GM20431 (cell line): ENCODE results near the gene DACT1.
"Not testable (repeated sequence)": the region's sequence is repeated elsewhere in the genome, so short reads cannot be mapped to it uniquely, and the experiment has no call there.

ENCODE experiments used
- in situ Hi-C: fragments of 300-500 bp; cut with MseI, MboI; formaldehyde crosslinking; loops from one replicate; pipeline ENCODE4 v1.15.0; 2020; ENCODE audit warnings: low sequenced_read_pairs; ENCODE audit not compliant: unreplicated experiment

The DACT1 gene, protein sequence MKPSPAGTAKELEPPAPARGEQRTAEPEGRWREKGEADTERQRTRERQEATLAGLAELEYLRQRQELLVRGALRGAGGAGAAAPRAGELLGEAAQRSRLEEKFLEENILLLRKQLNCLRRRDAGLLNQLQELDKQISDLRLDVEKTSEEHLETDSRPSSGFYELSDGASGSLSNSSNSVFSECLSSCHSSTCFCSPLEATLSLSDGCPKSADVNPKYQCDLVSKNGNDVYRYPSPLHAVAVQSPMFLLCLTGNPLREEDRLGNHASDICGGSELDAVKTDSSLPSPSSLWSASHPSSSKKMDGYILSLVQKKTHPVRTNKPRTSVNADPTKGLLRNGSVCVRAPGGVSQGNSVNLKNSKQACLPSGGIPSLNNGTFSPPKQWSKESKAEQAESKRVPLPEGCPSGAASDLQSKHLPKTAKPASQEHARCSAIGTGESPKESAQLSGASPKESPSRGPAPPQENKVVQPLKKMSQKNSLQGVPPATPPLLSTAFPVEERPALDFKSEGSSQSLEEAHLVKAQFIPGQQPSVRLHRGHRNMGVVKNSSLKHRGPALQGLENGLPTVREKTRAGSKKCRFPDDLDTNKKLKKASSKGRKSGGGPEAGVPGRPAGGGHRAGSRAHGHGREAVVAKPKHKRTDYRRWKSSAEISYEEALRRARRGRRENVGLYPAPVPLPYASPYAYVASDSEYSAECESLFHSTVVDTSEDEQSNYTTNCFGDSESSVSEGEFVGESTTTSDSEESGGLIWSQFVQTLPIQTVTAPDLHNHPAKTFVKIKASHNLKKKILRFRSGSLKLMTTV

DNA sequence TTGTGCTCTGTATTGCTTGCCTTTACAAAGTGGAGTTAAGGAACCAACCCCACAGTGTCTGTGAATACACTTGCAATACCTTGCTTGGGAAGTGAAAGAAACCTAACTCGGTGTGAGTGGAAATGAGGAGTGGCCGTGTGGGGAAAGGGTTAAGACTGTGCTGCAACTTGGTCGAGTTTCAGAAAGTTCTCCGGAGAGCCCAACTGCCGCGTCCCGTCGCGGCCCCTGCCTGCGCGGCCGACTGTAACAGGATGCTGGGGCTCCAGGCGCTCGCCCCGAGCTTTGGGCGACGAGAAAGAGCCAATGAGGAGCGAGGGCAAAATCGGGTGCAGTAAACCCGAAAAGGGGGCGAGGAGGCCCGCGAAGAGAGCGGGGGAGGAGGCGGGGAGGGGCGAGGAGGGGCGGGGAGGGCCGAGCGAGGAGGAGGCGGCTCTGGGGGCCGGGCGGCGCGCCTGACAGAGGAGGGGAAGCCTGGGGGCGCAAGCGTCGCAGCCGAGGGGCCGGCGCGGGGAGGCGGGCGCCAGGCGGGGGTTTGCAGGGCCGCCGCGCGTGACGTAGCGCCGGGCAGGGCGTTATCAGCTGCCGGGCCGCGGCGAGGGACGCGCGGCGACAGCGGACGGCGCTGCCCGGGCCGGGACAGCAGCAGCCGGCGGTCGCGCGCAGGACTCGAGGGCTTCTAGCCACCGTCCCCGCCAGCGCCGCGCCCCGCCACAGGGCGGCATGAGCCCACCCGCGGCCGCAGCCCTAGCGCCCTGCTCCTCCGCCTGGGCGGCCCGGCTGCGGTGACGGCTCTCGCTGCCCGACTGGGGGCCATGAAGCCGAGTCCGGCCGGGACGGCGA, at the start of gene DACT1:
Gene DACT1, plus strand, starts transcription at position 572 of the 840 bp plus-strand sequence. Its CDS starts 241 bp downstream, at position 813.
- in situ Hi-C loops = loop anchor here (10.0 to 25.0 kb wide), 2 partner anchors 133 to 375 kb away; no protein-coding TSS in a partner anchor

DNA sequence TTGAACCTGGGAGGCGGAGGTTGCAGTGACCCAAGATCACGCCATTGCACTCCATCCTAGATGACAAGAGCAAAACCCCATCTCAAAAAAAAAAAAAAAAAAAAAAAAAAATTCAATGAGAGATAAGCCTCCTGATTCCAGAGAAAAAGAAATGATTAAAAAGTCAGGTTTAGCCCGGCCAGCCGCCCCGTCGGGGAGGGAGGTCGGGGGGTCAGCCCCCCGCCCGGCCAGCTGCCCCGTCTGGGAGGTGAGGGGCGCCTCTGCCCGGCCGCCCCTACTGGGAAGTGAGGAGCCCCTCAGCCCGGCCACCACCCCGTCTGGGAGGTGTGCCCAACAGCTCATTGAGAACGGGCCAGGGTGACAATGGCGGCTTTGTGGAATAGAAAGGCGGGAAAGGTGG, 49.4 kb upstream of the DACT1 start:
- in situ Hi-C loops = not testable (repeated sequence)

DNA sequence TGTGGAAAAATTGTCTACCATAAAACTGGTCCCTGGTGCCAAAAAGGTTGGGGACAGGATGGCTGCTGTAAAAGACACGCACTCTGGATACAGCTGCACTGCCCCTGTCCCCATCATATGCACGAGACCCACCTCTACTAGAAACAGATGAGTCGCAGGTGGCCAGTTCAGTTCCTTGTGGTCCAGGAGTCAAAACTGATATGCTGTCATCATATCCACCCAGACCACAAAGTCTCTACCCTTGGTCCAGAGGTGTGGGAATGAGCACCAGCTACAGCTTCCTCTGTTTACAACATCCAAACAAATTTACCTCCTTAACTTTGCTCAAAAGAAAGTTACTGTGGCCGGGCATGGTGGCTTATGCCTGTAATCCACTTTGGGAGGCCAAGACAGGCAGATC, 43.8 kb upstream of the DACT1 start:
- in situ Hi-C loops = no loop called here

DNA sequence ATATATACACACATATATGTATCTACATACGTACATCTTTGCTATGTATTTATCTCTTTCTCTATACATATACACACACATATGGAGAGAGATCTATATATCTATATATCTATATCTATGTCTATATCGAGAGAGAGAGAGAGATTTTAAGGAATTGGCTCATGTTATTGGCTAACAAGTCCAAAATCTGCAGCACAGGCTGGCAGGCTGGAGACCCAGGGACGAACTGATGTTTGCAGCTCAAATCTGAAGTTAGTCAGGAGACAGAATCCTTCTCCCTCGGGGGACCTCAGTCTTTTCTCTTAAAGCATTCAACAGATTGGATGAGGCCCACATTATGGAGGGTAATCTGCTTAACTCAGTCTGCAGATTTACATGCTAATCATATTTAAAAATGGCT, 40.7 kb upstream of the DACT1 start:
- in situ Hi-C loops = no loop called here

DNA sequence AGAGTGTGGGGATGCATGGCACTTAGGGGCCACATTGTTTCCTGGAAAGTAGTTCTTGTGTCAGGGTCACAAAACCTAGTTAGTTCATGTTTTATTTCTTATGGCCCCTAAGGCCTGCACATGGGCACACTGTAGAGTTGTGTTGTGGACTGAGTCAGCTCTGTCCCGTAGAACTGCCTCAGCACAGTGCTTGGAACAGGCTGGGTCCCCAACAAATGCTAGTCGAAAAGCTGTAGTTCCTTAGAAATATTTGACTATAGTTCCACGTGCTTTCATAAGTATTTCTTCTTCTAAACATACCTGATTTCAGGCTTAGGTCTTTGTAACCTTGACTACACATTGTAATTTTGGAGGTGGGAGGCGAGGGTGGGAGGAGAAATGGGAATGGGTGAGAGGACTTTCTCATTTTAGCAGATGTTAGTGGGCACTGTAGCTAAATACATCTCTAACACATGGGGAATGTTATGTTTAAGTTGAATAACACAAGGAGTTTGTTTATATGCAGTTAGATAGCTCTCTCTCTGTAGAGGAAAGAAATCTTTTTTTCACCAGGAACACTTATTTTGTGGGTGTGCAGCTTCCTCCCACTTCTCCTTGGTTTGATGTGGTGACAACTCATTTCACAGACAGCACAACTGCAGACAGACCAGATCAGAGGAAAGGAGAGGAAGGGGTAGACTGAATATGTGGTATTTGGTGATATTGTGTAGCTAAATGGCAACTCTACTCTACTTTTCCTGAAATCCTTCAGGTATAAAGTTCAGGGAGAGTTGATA, 39.5 kb upstream of the DACT1 start:
- in situ Hi-C loops = no loop called here

DNA sequence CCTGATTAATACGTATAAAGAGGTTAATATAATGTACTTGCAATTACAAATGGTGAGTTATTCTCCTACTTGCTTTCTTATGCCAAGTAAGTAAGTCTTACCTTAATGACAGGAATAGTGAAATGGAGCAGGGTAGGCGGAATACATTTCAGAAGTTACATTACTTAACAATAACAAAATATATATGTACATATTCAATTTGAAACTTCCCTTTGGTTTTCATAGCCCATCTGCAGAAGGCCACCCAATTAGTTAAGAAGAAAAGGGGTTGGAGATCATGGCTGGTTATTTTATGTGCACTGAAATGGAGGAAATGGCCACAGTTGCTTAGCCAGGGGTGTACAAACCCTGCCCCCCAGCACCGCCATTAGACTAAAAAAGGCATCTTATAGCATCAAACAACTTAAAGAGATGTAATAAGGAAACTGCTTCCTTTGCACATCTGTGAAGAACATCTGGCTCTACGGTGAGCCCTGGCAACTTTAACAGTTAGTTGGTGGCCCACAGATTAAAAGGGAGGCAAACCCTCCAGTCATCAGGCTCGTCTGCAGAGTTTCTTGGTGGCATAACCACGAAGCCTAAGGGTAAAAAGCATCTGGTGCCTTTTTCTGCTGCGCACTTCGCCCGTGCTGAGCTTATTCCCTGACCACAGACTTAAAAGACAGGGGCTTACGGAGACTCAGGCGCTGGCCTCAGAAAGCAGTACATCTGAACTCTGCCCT, 38.8 kb upstream of the DACT1 start:
- in situ Hi-C loops = no loop called here

DNA sequence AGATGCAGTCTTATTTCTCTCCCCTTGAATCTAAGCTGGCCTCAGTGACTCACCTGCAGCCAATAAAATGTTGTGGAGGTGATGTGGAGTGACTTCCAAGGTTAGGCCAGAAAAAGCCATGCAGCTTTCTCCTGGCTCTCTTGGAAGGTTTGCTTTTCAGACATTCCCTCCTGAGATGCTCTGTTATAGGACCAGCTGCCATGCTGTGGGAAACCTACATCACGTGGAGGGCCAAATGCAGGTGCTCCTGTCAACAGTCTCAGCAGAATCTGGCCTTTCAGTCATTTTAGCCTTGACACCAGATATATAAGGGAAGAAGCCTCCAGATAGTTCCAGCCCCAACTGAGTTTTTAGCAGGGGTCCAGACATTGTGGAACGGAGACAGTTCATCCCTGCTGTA, 38.1 kb upstream of the DACT1 start:
- in situ Hi-C loops = no loop called here

DNA sequence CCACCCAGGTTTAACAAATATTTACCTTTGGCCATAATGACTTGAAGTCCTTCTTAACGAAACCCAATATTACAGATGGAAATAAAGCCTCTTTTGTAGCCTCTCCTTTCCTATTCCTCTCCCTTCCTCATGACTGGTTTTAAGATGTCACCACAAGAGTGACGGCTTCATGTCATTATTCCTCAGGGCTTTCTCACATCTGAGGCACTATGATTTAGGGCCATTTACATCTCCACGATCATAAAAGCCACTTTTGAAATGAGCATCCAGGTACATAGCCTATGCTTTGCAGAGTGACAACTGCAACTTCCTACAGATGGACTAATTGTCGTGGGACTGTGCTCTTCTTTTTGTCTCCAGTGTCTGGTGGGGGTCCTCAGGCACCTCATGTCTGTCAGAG, 32.3 kb upstream of the DACT1 start:
- in situ Hi-C loops = no loop called here

DNA sequence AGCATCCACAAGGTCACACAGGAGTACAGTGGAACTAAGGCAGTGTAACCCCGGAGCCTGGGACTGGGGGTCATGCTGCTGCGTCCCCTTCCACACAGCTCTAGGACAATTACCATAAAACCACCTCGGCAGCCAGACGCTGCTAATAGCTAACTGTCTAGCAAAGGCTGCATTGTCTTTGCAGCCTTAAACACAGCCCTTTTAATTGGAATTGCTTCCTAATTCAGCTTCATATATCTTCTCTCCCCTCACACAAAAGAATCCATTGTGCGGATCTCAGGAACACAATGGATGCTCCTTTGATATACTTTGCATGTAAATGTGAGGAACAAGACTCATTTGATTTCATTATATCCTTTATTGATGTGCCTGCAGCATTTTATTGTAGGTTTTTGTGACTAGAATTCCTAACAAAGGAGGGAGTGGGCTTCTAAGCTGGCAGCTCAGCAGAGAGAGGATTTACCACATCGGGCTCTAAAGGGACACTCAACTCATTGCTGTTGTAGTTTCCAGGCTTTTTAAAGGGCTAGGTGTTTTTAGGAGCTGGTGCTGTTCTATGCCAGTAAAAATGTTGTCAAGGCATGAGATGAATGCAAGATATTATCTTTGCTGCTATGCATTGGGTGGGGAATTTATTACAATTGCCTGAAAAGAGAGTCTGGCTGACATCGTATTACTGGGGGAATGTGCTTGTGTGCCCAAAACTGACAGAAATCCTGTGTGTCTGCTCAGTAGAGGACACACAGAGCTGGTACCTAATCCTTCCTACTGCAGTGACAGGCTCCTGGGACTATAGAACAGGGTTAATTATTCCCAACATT, 30.4 kb upstream of the DACT1 start:
- in situ Hi-C loops = no loop called here

DNA sequence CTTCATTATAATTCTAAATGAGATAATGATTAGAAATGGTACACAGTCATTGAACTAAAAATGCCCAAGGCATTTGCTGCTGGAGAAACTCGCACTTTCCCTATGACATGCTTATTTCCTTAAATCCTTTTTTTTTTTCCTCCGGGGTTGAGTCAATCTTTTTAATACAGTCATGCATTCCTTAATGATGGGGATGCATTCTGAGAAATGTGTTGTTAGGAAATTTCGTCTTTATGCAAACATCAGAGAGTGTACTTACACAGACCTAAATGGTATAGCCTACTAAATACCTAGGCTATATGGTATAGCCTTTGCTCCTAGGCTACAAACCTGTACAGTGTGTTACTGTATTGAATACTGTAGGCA, 29.8 kb upstream of the DACT1 start:
- in situ Hi-C loops = no loop called here

DNA sequence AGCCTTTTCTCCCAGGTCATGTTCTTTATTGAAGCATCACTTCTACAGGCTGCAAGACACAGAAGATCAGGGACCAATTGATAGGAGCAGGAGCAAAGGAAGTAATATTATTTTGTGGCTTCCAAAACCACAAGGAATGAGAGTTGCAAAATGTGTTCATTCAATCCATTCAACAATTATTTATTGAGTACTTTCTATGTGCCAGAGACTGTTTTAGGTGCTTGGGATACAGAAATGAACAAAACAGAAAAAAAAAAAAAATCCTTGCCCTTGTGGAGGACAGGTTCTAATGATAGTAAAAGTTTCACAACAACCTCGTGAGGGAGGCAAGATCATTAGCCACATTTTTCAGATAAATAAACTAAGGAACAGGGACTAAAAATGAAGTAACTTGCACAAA, 20.1 kb upstream of the DACT1 start:
- in situ Hi-C loops = no loop called here

DNA sequence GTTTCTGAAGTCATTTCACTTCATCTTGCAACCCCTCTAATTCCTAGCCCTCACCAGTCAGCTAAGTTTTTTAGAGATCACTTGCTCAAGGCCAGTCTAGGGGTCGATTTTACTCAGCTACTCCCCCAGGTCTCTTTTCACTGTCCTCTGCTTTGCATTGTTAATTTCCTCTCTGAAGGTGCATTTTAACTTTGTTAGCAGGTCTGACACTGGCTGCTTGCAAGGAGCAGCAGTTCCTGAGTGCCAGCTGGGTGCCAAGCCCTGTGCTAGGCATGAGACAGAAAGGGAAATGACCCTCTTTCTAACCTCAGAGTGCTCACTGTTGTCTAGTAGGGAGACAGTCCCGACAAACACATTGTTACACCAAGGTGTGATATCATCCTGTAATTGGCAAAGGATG, 17.8 kb upstream of the DACT1 start:
- in situ Hi-C loops = no loop called here

DNA sequence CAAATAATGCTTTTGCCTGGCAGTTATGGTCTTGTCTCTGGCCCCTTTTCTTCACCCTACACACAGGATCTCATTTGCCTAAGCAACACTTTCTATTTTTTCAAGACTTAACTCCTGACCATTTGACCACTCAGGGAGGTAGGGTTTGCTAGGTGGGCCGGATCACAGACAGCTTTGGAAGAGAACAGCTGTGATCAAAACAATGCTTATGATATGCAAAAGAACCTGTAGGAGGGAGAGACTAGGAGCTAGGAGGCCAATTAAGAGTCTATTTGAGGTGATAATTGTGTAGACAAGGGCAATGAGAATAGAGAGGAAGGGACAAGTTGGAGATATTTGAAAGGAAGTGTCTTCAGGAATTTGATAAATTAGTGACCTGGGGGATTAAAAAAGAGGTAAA, 12.3 kb upstream of the DACT1 start:
- in situ Hi-C loops = loop anchor here (25.0 kb wide), 1 partner anchor 387 kb away; no protein-coding TSS in a partner anchor

DNA sequence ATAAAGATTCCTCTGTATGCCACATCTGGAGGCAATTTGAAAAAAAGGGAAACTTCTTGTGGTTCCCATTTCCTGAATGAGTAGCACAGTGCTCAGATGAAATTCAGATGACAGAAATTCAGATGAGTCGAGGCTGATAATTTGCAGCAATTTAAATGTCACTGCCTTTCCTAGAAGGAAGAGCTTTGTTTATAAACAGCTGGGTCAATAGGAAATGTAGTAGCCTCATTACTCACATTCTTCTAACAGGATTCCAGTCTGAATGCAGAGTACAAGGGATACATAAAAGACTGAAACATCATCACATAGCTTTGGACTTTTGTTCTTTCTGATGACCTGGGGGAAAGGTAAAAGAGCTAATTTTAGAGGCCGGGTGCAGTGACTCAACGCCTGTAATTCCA, 11.3 kb upstream of the DACT1 start:
- in situ Hi-C loops = loop anchor here (25.0 kb wide), 1 partner anchor 386 kb away; no protein-coding TSS in a partner anchor

DNA sequence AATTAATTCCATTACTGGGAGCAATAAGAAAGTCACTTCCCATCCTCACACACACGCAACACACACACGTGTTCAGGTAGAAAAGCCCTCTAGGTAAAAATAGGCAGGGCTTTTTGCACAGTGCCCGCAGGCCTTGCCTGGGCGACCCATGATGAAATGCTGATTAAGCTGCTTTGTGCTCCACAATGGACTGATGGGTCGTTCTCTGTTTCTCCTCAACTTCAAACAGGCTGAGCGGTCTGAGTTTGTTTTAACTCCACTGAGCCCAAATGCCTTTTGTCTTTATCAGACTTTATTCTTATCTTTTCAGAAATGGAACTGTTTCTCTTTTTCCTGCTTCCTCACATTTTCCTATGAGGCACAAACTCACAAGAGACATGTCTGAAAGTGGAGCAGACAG, 9.4 kb upstream of the DACT1 start:
- in situ Hi-C loops = loop anchor here (25.0 kb wide), 1 partner anchor 384 kb away; no protein-coding TSS in a partner anchor

DNA sequence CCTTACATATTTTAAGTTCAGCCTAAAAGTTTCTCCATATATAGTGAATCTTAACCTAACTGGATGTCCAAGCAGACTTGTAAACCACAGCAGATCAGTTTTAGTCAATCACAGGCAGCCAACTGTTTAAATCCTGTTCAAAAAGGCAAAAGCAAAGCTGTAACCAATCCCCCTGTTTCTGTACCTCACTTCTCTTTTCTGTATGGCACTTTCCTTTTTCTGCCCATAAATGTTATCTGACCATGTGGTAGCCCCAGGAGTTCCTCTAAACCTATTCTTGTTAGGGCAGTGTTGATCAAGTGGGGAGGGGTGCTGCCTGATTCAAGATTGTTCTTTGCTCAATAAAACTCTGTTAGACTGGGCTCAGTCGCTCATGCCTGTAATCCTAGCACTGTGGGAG, 8.5 kb upstream of the DACT1 start:
- in situ Hi-C loops = loop anchor here (25.0 kb wide), 1 partner anchor 383 kb away; no protein-coding TSS in a partner anchor

DNA sequence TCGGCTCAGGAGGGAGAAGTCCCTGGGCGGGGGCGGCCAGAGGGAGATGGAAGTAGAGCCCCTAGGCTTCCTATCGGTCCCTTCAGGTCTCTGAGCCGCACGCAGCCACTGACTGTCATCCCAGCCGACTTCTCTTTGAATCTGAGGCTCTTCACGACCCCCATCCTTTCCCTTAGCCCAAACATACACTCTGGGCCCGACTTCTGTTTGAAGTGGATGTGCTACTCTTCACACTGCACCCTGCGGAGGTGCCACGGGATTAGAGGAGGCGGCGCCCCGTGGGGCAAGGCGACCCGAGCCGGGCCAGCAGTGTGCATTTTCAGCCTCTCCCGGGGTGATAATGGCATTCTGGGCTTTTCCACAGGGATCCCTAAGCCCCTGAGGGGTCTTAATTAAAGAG, 6.0 kb upstream of the DACT1 start:
- in situ Hi-C loops = loop anchor here (10.0 to 25.0 kb wide), 2 partner anchors 127 to 381 kb away; no protein-coding TSS in a partner anchor

DNA sequence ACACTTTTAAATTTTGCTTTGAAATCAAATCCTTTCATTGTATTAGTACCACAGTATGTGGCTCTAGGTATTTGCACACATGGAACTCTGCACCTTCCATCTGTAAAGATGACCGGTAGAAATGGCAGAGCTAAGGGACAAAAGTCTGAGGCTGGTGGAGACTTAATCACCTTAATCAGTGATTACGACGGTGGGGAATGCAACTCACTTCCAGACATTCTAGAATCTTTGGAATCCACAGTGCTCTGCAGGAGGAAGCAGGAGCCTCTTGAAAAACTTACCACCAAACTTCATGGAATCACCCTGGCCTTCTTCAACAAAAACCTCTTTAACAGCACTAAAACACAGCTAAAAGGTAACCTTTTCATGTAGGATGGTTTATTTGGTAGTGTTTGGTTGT, 3.9 kb upstream of the DACT1 start:
- in situ Hi-C loops = loop anchor here (10.0 to 25.0 kb wide), 2 partner anchors 129 to 378 kb away; no protein-coding TSS in a partner anchor
